Coronary artery (tissue), 2 donors: ENCODE results near the gene CHTF8.
"Not testable (repeated sequence)": the region's sequence is repeated elsewhere in the genome, so short reads cannot be mapped to it uniquely, and the experiment has no call there.

Experiments used
- DNase-seq: peaks from one replicate; pipeline ENCODE4 v3.0.0-alpha.2; 2017; ENCODE audit warnings: low spot score
- H3K27ac ChIP-seq, 2 donors: fragments of 200-600 bp; sonication (generic); one replicate each; pipeline ENCODE4 v1.5.1; 2016 to 2019
- H3K4me3 ChIP-seq: fragments of 200-600 bp; sonication (generic); 2 replicates; pipeline ENCODE4 v1.5.1; 2016; ENCODE audit warnings: mild to moderate bottlenecking, moderate library complexity
- CTCF ChIP-seq: fragments of 200-600 bp; sonication (generic); IDR thresholded peaks from one replicate; pipeline ENCODE4 v1.5.1; 2019; ENCODE audit warnings: antibody characterized with exemption

CHTF8 gene

DNA sequence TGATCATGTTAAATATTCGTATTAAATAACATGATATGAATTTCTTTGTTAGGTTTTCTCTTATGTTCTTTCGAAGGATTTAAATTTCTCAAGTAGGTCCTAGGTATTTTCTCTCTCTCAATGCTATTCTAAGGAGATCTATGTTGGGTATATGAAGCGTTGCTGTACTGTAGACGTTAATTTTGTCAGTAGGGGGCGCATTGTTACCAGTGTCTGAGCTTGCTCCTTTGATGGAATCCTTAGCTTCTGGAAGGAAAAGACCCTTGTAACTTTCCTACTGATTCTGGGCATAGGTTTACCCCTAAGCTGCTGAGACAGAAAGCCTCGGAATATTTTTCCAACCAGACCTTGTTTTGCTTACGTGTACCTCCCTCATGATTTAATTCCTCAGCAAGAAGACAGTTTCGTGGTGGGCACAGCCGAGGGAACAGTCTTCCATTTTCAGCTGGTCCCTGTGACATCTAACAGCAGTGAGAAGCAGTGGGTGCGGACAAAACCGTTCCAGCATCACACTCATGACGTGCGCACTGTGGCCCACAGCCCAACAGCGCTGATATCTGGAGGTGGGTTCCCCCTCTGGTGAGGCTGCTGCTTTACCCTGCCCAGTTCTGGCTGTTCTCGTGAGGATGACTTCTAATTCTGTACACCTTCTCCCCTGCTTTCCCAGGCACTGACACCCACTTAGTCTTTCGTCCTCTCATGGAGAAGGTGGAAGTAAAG is 17.9 kb upstream of the CHTF8 start:
- Histone ChIP-seq H3K4me3 (no peak overlapping the region), H3K27ac (no peak overlapping the region)
- TF ChIP-seq CTCF = peak; percentile 35
- no peak for DNase-seq

GRCh38 chr16:69149621-69150020 is 17.2 kb upstream of the CHTF8 start:
- not testable (repeated sequence) for H3K27ac ChIP-seq, DNase-seq, H3K4me3 ChIP-seq

GRCh38 chr16:69145658-69146057 is 13.3 kb upstream of the CHTF8 start:
- no peak for TF ChIP-seq CTCF
- peak overlapping the region in 1 of 2 donors; percentile 48 for H3K27ac ChIP-seq

DNA sequence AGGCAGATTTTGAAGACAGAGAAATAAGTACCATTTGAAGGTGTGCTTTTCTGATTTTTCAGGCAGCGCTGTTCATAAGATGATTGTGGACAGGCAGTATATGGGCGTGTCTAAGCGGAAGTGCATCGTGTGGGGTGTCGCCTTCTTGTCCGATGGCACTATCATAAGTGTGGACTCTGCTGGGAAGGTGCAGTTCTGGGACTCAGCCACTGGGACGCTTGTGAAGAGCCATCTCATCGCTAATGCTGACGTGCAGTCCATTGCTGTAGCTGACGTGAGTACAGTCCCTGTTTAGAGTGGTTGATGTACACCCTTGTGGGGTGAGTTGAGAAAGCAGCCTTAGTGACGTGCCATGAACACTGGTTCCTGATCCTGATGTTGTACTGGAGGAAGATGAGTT is 10.7 kb upstream of the CHTF8 start:
- Histone ChIP-seq H3K4me3 (no peak overlapping the region), H3K27ac (no peak overlapping the region)
- no peak for DNase-seq
- no peak for TF ChIP-seq CTCF

More at GRCh38 chr16:69145658-69146057, 13.3 kb upstream of the CHTF8 start:
- DNase-seq = no peak
- H3K4me3 ChIP-seq = no peak overlapping the region

DNA sequence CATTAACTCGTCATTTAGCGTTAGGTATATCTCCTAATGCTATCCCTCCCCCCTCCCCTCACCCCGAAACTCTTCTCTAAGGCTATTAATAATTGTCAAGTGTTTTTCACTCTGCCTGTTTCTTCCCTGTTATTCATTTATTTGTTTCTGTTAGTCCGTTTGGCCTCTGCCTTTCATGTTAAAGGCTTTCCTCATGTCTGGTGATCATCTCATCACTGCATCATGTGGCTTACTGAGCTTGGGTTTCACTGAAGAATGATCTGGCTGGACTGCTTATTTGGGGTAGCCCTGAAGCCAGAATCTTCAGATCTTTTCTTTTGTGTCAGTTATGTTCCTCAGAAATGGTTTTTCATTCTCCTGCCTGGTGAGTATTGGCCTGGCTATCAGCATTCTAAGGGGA is 9.5 kb upstream of the CHTF8 start:
- no peak for TF ChIP-seq CTCF
- no peak overlapping the region for H3K4me3 ChIP-seq
- no peak for DNase-seq
- no peak overlapping the region for H3K27ac ChIP-seq

GRCh38 chr16:69141014-69141413 is 8.6 kb upstream of the CHTF8 start:
- TF ChIP-seq CTCF = no peak
- Histone ChIP-seq H3K27ac (no peak overlapping the region), H3K4me3 (no peak overlapping the region)
- DNase-seq = no peak

DNA sequence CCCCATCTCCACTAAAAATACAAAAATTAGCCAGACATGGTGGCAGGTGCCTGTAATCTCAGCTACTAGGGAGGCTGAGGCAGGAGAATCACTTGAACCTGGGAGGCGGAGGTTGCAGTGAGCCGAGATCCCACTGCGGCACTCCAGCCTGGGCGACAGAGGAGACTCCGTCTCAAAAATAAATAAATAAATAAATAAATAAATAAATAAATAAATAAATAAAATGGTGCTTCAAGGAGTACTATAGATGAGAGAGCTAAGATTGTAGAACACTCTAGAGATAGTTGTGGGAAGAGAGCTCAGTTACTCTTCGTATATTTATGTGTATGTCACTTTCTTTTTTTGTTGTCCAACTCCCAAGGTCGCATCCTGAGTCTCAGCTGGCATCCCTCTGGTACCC is 7.1 kb upstream of the CHTF8 start:
- DNase-seq, H3K4me3 ChIP-seq, H3K27ac ChIP-seq: not testable (repeated sequence)

DNA sequence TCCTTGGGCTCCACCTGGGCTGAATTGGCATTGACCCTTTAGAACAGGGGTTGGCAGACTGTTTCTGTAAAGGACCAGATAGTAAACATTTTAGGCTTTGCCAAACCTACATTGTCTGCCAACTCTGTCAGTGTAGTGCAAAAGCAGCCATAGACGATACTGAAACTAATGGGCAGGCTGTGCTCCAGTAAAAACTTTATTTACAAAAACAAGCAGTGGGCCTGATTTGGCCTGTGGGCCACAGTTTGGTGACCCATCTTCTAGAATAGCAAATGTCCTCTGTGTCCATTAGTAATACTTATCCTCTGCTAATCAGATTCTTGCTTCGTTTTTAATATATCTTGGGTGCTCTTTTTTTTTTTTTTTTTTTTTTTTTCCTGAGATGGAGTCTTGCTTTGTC is 6.2 kb upstream of the CHTF8 start:
- no peak for TF ChIP-seq CTCF
- no peak overlapping the region for H3K27ac ChIP-seq
- no peak overlapping the region for H3K4me3 ChIP-seq
- no peak for DNase-seq
